Panc1 (cell line): ENCODE results near the gene KCNMA1. TPM values are rescaled to one million over a fixed set of nuclear protein-coding genes. Genes with fewer than 3 reads are reported as not detected.

Experiments
- ATAC-seq: fragments of 200-7000 bp; cut with Tn5 transposase; 2 replicates; pipeline ENCODE4 v1.9.1; 2020; ENCODE audit warnings: mild to moderate bottlenecking, moderate library complexity
- BruUV-seq: library from RNA; stranded (reverse); fragments of 400-500 nt; replicated peaks from 2 replicates; lab custom pipeline; 2021; lab: Mats Ljungman, UMichigan
- CTCF ChIA-PET: fragments of 300-600 bp; sonication (Branson Sonifier 250); formaldehyde crosslinking; loops from one replicate; lab custom pipeline; 2022; ENCODE audit warnings: antibody characterized with exemption; lab: Charles Lee
- POLR2A ChIA-PET: fragments of 300-600 bp; sonication (Branson Sonifier 250); formaldehyde crosslinking; loops from one replicate; lab custom pipeline; 2022; ENCODE audit warnings: antibody characterized with exemption; lab: Charles Lee
- DNase-seq: peaks from one replicate; pipeline ENCODE4 v3.0.0-alpha.2; 2010; ENCODE audit warnings: low read depth, low spot score
- H3K27ac ChIP-seq: 2 replicates; pipeline ENCODE4 v1.5.1; 2011; ENCODE audit warnings: mild to moderate bottlenecking, low read length, inconsistent platforms
- H3K27me3 ChIP-seq: fragments of 200-500 bp; sonication (Bioruptor generic); 2 replicates; pipeline ENCODE4 v1.6.0; 2014; ENCODE audit warnings: low read length, inconsistent platforms; ENCODE audit not compliant: control insufficient read depth, insufficient read depth
- H3K36me3 ChIP-seq: fragments of 200-500 bp; sonication (Bioruptor generic); 2 replicates; pipeline ENCODE4 v1.5.1; 2014; ENCODE audit warnings: inconsistent platforms, mild to moderate bottlenecking, low read length, moderate library complexity; ENCODE audit not compliant: control insufficient read depth, insufficient read depth
- H3K4me1 ChIP-seq: 2 replicates; pipeline ENCODE4 v1.5.1; 2011; ENCODE audit warnings: inconsistent platforms, mild to moderate bottlenecking, low read length, moderate library complexity; ENCODE audit not compliant: control insufficient read depth, insufficient read depth
- H3K4me3 ChIP-seq, 2 experiments: 2 replicates each; pipeline ENCODE4 v1.5.1; 2011 to 2012; ENCODE audit warnings: low read depth in 2 of 2, low read length in 2 of 2, mild to moderate bottlenecking in 2 of 2, inconsistent platforms in 1 of 2, moderate library complexity in 1 of 2
- H3K9me3 ChIP-seq: fragments of 200-500 bp; sonication (Bioruptor generic); 2 replicates; pipeline ENCODE4 v1.5.1; 2014; ENCODE audit warnings: low read depth, mild to moderate bottlenecking, inconsistent platforms, low read length, moderate library complexity; ENCODE audit not compliant: control insufficient read depth, insufficient read depth
- CTCF ChIP-seq: fragments of 450-650 bp; IDR thresholded peaks from 2 replicates; pipeline ENCODE4 v1.5.1; 2017; ENCODE audit warnings: mild to moderate bottlenecking
- POLR2AphosphoS5 ChIP-seq: IDR thresholded peaks from 2 replicates; pipeline ENCODE4 v1.6.1; 2012; ENCODE audit warnings: mild to moderate bottlenecking, low read depth, low read length, moderate library complexity
- SIN3A ChIP-seq: IDR thresholded peaks from 2 replicates; pipeline ENCODE4 v1.6.1; 2012; ENCODE audit warnings: low read depth, mild to moderate bottlenecking, low read length, moderate library complexity, borderline replicate concordance; ENCODE audit not compliant: insufficient read depth
- TCF7L2 ChIP-seq: IDR thresholded peaks from 2 replicates; pipeline ENCODE4 v1.6.1; 2011; ENCODE audit warnings: mild to moderate bottlenecking, low read depth, low read length, inconsistent platforms
- in situ Hi-C: cut with HindIII; loops from 2 replicates; pipeline ENCODE4 v1.10.0; 2016; ENCODE audit warnings: low sequenced_read_pairs, low pct_unique_long_range_greater_than_20kb
- intact Hi-C: fragments of 100-400 bp; cut with micrococcal nuclease; formaldehyde crosslinking; loops from one replicate; pipeline ENCODE4 v1.10.0; 2022; ENCODE audit not compliant: unreplicated experiment
- total RNA-seq: library from RNA; stranded (reverse); gene quantifications from one replicate; pipeline ENCODE4 v1.2.1, GENCODE V29; 2021; ENCODE audit not compliant: unreplicated experiment
- TF ChIP-seq, protein P1 (sequence below), 2 experiments: IDR thresholded peaks; 2 replicates each; pipeline ENCODE4 v1.6.1; 2011 to 2012; ENCODE audit warnings: low read depth in 2 of 2, control low read depth in 1 of 2, low read length in 1 of 2, mild to moderate bottlenecking in 1 of 2, moderate library complexity in 1 of 2; ENCODE audit not compliant: insufficient read depth in 1 of 2

KCNMA1 gene
- total RNA-seq, 1 experiment from 2014 or later: 91.9 TPM

DNA sequence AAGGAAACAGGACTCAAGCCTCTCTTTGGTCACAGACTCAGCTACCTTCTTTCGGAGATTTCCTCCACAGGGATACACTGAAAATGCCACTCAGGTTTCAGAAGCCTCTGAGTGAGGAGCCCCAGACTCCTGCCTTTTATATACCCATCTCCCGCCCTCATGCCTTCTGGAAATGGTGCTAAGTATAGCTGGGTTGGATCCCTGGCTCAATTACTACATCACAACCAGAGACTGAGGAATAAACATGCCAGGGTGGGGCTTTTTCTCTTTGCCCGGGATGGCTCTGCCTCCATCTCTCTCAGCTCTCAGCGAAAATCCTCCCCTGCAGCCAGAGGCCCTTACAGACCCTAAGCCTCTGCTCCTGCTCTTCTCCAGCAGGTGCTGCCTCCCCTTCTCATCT, 299.5 kb downstream of the KCNMA1 start:
- ATAC-seq: peak; percentile 47; the same call in 1 of the 2 replicates
- no TSS peak for BruUV-seq
- intact Hi-C loops: no loop called here
- peaks cover 11% of the 10 kb centered on the region for H3K4me1 ChIP-seq
- CTCF ChIA-PET: no interaction called here
- no peaks in the 10 kb centered on the region for H3K36me3 ChIP-seq
- no peak for DNase-seq
- no peaks in the 10 kb centered on the region for H3K27me3 ChIP-seq
- POLR2A ChIA-PET: interaction anchor here (0.5 kb wide), 1 partner anchor 548 kb away, joined by 3 read pairs; no protein-coding TSS in a partner anchor
- peaks cover 8% of the 10 kb centered on the region; the same call in 1 of the 2 replicates for H3K9me3 ChIP-seq
- no peak overlapping the region for H3K27ac ChIP-seq
- TF ChIP-seq, protein P1, sequence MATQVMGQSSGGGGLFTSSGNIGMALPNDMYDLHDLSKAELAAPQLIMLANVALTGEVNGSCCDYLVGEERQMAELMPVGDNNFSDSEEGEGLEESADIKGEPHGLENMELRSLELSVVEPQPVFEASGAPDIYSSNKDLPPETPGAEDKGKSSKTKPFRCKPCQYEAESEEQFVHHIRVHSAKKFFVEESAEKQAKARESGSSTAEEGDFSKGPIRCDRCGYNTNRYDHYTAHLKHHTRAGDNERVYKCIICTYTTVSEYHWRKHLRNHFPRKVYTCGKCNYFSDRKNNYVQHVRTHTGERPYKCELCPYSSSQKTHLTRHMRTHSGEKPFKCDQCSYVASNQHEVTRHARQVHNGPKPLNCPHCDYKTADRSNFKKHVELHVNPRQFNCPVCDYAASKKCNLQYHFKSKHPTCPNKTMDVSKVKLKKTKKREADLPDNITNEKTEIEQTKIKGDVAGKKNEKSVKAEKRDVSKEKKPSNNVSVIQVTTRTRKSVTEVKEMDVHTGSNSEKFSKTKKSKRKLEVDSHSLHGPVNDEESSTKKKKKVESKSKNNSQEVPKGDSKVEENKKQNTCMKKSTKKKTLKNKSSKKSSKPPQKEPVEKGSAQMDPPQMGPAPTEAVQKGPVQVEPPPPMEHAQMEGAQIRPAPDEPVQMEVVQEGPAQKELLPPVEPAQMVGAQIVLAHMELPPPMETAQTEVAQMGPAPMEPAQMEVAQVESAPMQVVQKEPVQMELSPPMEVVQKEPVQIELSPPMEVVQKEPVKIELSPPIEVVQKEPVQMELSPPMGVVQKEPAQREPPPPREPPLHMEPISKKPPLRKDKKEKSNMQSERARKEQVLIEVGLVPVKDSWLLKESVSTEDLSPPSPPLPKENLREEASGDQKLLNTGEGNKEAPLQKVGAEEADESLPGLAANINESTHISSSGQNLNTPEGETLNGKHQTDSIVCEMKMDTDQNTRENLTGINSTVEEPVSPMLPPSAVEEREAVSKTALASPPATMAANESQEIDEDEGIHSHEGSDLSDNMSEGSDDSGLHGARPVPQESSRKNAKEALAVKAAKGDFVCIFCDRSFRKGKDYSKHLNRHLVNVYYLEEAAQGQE (IDR thresholded peaks at IDR 0.05; ENCODE audit: insufficient read depth in 1 of 2, low read depth in 2 of 2, low read length in 1 of 2): no peak
- TF ChIP-seq SIN3A: no peak
- TF ChIP-seq POLR2AphosphoS5: no peak
- no peak for TF ChIP-seq TCF7L2
- TF ChIP-seq CTCF: no peak
- in situ Hi-C loops: no loop called here
- no peak overlapping the region for H3K4me3 ChIP-seq

DNA sequence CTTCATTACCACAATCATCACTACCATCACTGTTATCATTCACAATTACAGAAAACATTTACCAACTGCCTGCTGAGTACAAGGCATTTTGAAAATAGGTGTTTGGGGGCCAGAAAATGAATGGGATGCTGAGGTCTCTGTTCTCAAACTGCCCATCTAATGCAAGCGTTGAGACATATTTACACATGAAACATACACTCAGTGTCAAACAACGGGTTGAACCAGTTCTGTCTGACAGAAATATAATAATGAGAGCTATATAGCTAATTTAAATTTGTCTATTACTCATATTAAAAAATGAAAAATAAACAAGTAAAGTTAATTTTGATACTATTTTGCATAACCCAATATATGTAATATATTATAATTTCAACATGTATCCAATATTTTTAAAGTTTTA, 303.1 kb downstream of the KCNMA1 start:
- Histone ChIP-seq H3K4me1 (peaks cover 19% of the 10 kb centered on the region), H3K4me3 (no peak overlapping the region), H3K27ac (no peak overlapping the region), H3K27me3 (no peaks in the 10 kb centered on the region), H3K36me3 (no peaks in the 10 kb centered on the region), H3K9me3 (peaks cover 4% of the 10 kb centered on the region; the same call in 1 of the 2 replicates)
- in situ Hi-C loops: no loop called here
- no TSS peak for BruUV-seq
- no peak for TF ChIP-seq CTCF
- no peak for TF ChIP-seq POLR2AphosphoS5
- TF ChIP-seq, protein P1 (IDR thresholded peaks at IDR 0.05; ENCODE audit: insufficient read depth in 1 of 2, low read depth in 2 of 2, low read length in 1 of 2): no peak
- no peak for TF ChIP-seq SIN3A
- TF ChIP-seq TCF7L2: no peak
- ATAC-seq: no peak
- no peak for DNase-seq
- CTCF ChIA-PET: no interaction called here
- POLR2A ChIA-PET: no interaction called here
- intact Hi-C loops: no loop called here
